Stimulated activated CD8-positive, alpha-beta memory T cell treated with anti-CD3 and anti-CD28 coated beads, Interleukin-7, amount 100 ng/mL, for 4 hours (primary cell): ENCODE results near the gene PIM2.

ENCODE experiments used
- DNase-seq, 2 donors: peaks; one replicate each; pipeline ENCODE4 v3.0.0-alpha.2; 2020; ENCODE audit warnings: low read depth in 2 of 2

PIM2 gene

DNA sequence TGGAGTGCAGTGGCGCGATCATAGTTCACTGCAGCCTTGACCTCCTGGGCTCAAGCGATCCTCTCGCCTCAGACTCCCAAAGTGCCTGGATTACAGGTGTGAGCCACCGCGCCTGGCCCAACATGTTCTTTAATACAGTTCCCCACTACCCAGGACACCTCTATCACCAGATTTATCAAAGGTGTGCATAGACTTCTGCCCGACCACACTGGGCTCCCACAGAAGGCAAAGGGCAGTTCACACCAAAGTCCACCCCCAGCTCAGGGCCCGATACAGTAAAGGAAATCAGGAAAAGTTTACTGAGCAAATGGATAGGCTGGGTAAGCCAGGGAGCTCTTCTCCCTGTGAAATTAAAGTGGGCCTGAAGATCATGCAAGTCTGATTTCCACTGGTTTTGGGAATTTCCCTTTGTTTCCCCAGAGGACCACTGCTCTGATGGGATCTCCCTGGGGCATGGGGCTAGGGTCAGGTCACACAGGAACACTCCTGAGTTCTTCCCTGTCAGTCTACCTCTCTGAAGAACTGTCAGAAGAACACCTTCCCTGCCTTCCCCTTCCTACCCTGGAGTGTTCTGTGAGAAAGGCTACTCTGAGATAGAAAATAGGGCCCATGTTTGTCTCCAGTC lies 17.7 kb upstream of the PIM2 start:
- no peak for DNase-seq

DNA sequence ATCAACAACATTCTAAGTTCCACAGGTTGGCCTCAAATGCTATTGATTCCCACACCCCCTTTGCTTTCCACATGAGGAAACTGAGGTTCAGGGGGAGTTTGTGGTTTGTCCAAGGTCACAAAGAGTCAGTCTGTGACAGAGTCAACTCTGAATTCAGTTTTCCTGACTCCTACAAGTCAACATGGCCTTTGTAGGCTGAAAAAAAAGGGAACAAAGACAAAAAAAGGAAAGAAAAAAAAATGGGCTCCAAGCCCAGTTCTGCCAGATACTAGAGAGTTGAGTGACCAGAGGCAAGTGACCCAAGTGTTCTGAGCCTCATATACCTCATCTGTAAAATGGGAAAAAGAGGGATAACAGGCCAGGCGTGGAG lies 16.5 kb upstream of the PIM2 start:
- no peak for DNase-seq

GRCh38 chrX:48934581-48935300 lies 15.9 kb upstream of the PIM2 start:
- no peak for DNase-seq

- no peak for DNase-seq
Measured at GRCh38 chrX:48933757-48934156, 14.9 kb upstream of the PIM2 start.

GRCh38 chrX:48927736-48928382 lies 9.0 kb upstream of the PIM2 start:
- no peak for DNase-seq

- DNase-seq: no peak
Measured at GRCh38 chrX:48927123-48927522, 8.3 kb upstream of the PIM2 start.

GRCh38 chrX:48924270-48924669 lies 5.4 kb upstream of the PIM2 start:
- DNase-seq: no peak

DNA sequence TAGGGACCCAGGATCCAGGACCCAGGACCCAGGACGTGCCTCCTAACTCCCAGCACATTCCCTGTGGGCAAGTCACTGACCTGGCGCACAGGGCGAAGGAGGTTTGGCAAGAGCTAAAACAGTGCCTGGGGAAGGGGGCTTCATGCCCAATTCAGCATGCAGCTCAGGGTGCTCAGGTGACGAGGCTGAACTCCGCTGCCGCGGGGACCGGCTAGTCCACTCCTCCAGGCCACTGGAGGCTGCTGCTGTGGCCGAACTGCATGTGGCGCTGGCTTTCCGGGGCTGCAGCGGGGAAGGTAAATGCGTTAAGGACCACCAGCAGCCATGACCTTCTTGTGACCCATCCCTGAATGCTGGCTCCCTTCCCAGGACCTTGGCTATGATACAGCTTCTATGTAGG lies 4.9 kb upstream of the PIM2 start:
- DNase-seq: no peak

GRCh38 chrX:48920718-48921104 lies 1.9 kb upstream of the PIM2 start:
- DNase-seq: no peak

GRCh38 chrX:48919947-48920717 lies 1.3 kb upstream of the PIM2 start:
- DNase-seq: no peak

GRCh38 chrX:48919360-48919841 lies 577 bp upstream of the PIM2 start:
- no peak for DNase-seq

GRCh38 chrX:48918301-48918642 lies 552 bp downstream of the PIM2 start:
- no peak for DNase-seq

DNA sequence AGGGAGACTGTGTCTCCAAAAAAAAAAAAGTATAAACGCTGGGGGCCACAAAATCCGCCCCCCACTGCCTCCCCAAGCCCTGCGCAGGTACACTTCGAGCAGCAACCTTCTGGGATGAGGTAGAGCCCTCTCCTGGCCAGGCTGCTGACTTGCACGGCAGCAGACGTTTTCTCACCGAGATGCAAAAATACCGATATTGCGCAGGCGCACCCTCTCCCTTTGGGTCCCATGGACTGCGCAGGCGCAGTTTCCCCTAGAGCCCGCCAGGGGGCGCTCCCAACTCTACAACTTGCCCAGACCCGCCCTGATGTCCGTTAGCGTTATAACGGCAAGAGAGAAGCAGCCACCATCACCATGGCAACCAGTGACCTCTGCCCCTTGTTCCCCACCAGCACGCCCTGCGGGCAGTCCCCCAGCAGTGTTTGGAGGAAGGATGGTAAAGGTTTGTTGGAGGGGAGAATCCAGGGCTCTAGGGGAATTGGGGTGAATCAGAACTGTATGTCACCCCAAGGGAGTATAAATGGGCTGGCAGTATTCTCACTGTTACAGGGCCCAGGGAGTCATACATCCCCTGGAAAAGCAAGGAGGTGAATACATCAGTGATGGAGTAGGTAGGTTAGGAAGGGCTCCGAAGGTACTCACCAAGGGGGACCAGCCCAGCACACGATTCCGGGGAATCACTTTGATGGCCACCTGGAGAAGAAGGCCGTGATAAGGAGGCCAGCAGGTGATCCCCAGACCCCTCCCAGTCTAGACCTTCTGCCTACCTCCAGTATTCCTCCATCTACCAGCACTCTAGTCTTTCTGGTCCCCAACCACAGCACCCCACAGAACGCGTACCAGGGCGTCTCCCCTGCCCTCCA lies 1.5 kb downstream of the PIM2 start:
- DNase-seq: peak; percentile 78 to 79

DNA sequence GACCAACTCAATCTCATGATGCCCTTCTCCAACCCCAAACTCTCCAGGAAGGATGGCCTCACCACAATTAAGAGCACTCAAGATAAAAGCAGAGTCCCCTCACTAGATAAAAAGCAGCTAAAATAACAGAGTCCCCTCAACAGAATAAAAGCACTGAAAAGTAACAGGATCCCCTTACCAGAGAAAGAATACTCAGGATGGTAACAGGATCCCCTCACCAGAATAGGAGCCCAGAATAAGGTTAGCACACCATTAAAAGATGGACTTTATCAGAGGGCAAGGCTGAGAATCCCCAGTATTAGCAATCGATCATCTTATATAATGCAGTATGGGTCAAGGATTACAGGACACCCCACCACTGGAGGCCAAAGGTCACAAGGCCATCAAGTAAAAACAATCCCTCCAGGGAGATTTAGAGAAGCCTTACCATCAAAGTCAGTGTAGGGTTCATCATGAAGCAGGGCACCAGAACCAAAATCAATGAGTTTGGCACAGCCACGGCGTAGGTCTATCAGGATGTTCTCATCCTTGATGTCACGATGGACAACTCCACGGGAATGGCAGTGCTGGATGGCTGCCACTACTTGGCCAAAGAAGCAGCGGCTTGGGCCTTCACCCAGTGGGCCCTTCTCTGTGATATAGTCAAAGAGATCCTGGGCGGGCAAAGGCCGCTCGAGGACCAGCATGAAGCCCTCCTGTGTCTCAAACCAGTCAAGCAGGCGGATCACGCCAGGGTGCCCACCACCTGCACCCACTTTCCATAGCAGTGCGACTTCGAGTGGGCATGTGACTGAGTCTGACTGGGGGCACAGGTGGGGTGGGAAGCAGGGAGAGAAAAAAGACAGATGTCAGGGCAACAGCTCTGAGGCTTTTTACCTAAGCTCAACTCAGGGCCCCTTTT lies 4.0 kb downstream of the PIM2 start:
- DNase-seq: no peak

GRCh38 chrX:48913605-48914366 lies 5.0 kb downstream of the PIM2 start:
- no peak for DNase-seq

GRCh38 chrX:48911412-48912182 lies 7.2 kb downstream of the PIM2 start, which contains the start of gene SLC35A2:
Gene SLC35A2, minus strand, starts transcription at chrX:48911646. Its CDS starts 10 bp downstream, at chrX:48911636.
- peak; percentile 72 to 76 for DNase-seq

GRCh38 chrX:48910926-48911411 lies 7.9 kb downstream of the PIM2 start:
- no peak for DNase-seq

GRCh38 chrX:48909703-48910294 lies 9.0 kb downstream of the PIM2 start:
- DNase-seq: no peak
